Effector memory CD8-positive, alpha-beta T cell (primary cell): ENCODE results near the gene GFI1.
"Not testable (repeated sequence)": the region's sequence is repeated elsewhere in the genome, so short reads cannot be mapped to it uniquely, and the experiment has no call there.

Experiments
- ATAC-seq: fragments of 150-1000 bp; cut with Tn5 transposase; replicated peaks from 2 replicates; pipeline ENCODE4 v1.10.0; 2021; ENCODE audit warnings: mild to moderate bottlenecking, moderate library complexity
- DNase-seq, 3 experiments: peaks; one replicate each; pipeline ENCODE4 v3.0.0; 2021
- H3K27ac Mint-ChIP-seq, 2 donors: one replicate each; pipeline ENCODE4 v1.8.0; 2022; ENCODE audit warnings: mild to moderate bottlenecking in 2 of 2, mixed read lengths in 2 of 2, moderate library complexity in 2 of 2
- H3K27me3 Mint-ChIP-seq, 2 donors: one replicate each; pipeline ENCODE4 v1.8.0; 2022; ENCODE audit warnings: mixed read lengths in 2 of 2
- H3K36me3 Mint-ChIP-seq: one replicate; pipeline ENCODE4 v1.8.0; 2022; ENCODE audit warnings: mild to moderate bottlenecking, moderate library complexity, mixed read lengths; ENCODE audit not compliant: insufficient read depth
- H3K4me1 Mint-ChIP-seq, 2 donors: one replicate each; pipeline ENCODE4 v1.8.0; 2022; ENCODE audit warnings: low read depth in 2 of 2, mixed read lengths in 2 of 2
- H3K4me3 Mint-ChIP-seq, 2 donors: one replicate each; pipeline ENCODE4 v1.8.0; 2022; ENCODE audit warnings: mild to moderate bottlenecking in 2 of 2, mixed read lengths in 2 of 2, moderate library complexity in 2 of 2
- H3K9me3 Mint-ChIP-seq, 2 donors: one replicate each; pipeline ENCODE4 v1.8.0; 2022; ENCODE audit warnings: mixed read lengths in 2 of 2

GFI1 gene

GRCh38 chr1:92442351-92442750, 44.4 kb downstream of the GFI1 start:
- Mint-ChIP-seq H3K4me1 (peaks cover 0 to 6% of the 10 kb centered on the region in 2 donors), H3K4me3 (no peak overlapping the region), H3K36me3 (peaks cover 2% of the 10 kb centered on the region), H3K9me3 (no peaks in the 10 kb centered on the region), H3K27ac (no peak overlapping the region), H3K27me3 (no peaks in the 10 kb centered on the region)
- DNase-seq, result no peak
- ATAC-seq, result no peak

DNA sequence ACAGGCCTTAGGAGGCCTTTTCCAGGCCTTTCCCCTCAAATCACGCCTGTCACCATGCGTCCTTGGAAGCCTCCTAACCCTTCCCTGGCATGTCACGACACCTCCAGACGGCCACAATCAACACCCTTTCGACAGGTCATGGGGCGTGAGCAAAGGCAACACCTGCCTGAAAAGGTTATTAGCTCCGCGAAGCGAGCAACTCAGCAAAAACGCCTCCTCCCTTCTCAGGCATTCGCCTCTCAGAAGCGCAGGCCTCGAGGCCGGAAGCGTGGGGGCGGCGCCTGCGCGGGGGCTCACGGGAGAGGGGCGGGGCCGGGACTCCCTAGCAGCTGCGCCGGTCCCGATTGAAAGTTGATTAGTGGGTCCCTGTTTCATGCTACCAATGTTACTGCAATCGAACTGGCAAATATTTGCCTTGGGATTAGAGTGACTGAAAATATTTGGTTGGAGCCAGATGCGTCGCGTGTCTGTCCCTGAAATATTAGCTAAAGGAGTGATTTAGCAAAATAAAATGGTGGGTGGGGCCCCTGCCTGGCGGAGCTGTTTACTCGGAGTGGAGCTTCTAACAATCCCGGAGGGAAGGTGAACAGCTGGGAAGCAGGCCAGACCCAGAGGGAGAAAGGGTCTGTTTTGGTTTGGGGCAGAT, 44.9 kb downstream of the GFI1 start:
- peaks cover 2% of the 10 kb centered on the region for H3K36me3 Mint-ChIP-seq
- H3K4me3 Mint-ChIP-seq, result no peak overlapping the region

DNA sequence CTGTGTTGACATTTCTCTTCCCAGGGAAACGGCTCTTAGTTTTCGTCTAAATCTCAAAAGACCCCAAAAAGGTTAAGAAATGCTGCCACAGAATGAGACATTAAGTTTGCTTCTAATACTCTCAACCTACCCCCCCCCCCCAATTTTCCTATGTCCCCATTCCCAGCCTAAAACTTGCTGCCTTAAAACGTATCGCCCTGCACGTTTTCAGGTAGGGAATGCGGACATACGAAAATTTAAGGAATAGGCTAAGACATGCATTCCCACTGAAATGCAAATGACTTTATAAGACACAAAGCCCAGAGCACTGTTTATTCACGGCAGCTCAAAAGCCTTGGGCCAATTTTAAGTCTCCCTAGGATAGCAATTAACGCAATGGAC, 45.4 kb downstream of the GFI1 start:
- H3K36me3 Mint-ChIP-seq, result peaks cover 2% of the 10 kb centered on the region
- no peaks in the 10 kb centered on the region for H3K9me3 Mint-ChIP-seq
- H3K4me3 Mint-ChIP-seq, result no peak overlapping the region
- H3K27me3 Mint-ChIP-seq, result no peaks in the 10 kb centered on the region
- DNase-seq (no peak), ATAC-seq (no peak)
- peaks cover 0 to 6% of the 10 kb centered on the region in 2 donors for H3K4me1 Mint-ChIP-seq
- no peak overlapping the region for H3K27ac Mint-ChIP-seq

More for the DNA sequence above, 44.9 kb downstream of the GFI1 start:
- peaks cover 0 to 6% of the 10 kb centered on the region in 2 donors for H3K4me1 Mint-ChIP-seq
- no peaks in the 10 kb centered on the region for H3K9me3 Mint-ChIP-seq
- no peaks in the 10 kb centered on the region for H3K27me3 Mint-ChIP-seq
- no peak for ATAC-seq
- DNase-seq, result no peak
- no peak overlapping the region for H3K27ac Mint-ChIP-seq

GRCh38 chr1:92439291-92439690, 47.4 kb downstream of the GFI1 start:
- H3K9me3 Mint-ChIP-seq, result no peaks in the 10 kb centered on the region
- no peak for ATAC-seq
- no peak overlapping the region for H3K4me3 Mint-ChIP-seq
- DNase-seq, result no peak
- peaks cover 0 to 4% of the 10 kb centered on the region in 2 donors for H3K4me1 Mint-ChIP-seq
- no peak overlapping the region for H3K27ac Mint-ChIP-seq
- peaks cover 2% of the 10 kb centered on the region for H3K36me3 Mint-ChIP-seq
- H3K27me3 Mint-ChIP-seq, result no peaks in the 10 kb centered on the region

DNA sequence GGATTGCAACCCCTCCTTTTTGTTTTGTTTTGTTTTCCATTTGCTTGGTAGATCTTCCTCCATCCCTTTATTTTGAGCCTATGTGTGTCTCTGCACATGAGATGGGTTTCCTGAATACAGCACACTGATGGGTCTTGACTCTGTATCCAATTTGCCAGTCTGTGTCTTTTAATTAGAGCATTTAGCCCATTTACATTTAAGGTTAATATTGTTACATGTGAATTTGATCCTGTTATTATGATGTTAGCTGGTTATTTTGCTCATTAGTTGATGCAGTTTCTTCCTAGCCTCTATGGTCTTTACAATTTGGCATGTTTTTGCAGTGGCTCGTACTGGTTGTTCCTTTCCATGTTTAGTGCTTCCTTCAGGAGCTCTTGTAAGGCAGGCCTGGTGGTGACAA, 52.2 kb downstream of the GFI1 start:
- not testable (repeated sequence) for H3K36me3 Mint-ChIP-seq, H3K9me3 Mint-ChIP-seq, H3K27me3 Mint-ChIP-seq, H3K4me3 Mint-ChIP-seq, H3K4me1 Mint-ChIP-seq, H3K27ac Mint-ChIP-seq, DNase-seq, ATAC-seq

GRCh38 chr1:92430030-92430429, 56.7 kb downstream of the GFI1 start:
- Mint-ChIP-seq H3K27me3 (no peaks in the 10 kb centered on the region), H3K4me3 (no peak overlapping the region), H3K4me1 (no peaks in the 10 kb centered on the region), H3K27ac (no peak overlapping the region), H3K36me3 (no peaks in the 10 kb centered on the region), H3K9me3 (peaks cover 0 to 2% of the 10 kb centered on the region in 2 donors)
- DNase-seq (no peak), ATAC-seq (no peak)

- no peaks in the 10 kb centered on the region for H3K9me3 Mint-ChIP-seq
- no peaks in the 10 kb centered on the region for H3K4me1 Mint-ChIP-seq
- H3K27ac Mint-ChIP-seq, result no peak overlapping the region
- no peak overlapping the region for H3K4me3 Mint-ChIP-seq
- ATAC-seq (no peak), DNase-seq (no peak)
- peaks cover 3% of the 10 kb centered on the region for H3K36me3 Mint-ChIP-seq
- H3K27me3 Mint-ChIP-seq, result no peaks in the 10 kb centered on the region
Observed at GRCh38 chr1:92425617-92426016, 61.1 kb downstream of the GFI1 start.
